ENCODE results near the gene KCND3.

KCND3 gene

GRCh38 chr1:111837393-111837792 lies 152.1 kb downstream of the KCND3 start:
- DNase-seq = no peak

DNA sequence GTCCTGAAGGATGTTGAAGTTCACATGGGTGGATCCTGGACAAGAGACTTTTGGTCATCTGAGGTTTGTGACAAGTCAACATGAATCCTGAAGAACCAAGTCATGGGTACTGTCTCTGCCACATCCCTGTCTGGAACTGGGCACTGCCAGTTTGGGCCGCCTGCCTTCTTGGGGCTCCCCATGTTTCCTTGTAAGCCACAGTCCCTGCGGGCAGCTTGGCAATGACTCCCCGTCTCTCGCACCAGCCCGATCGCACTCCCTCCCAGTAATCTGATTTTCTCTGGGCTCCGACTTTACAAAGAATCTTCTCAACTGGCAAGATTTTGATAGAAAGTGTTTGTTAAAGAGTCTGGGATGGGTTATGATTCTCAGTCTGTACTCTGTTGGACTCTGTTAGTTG lies 153.4 kb downstream of the KCND3 start:
- DNase-seq = no peak

DNA sequence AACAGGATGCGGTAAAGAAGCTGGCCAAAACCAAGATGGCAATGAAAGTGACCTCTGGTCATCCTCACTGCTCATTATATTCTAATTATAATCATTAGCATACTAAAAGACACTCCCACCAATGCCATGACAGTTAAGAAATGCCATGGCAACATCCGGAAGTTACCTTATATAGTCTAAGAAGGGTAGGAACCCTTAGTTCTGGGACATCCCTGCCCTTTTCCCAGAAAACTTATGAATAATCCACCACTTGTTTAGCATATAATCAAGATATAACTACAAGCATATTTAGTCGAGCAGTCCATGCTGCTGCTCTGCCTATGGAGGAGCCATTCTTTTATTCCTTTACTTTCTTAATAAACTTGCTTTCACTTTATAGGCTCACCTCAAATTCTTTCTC lies 154.0 kb downstream of the KCND3 start:
- DNase-seq = no peak

GRCh38 chr1:111834956-111835355 lies 154.5 kb downstream of the KCND3 start:
- no peak for DNase-seq

GRCh38 chr1:111833334-111833733 lies 156.1 kb downstream of the KCND3 start:
- DNase-seq = no peak

DNA sequence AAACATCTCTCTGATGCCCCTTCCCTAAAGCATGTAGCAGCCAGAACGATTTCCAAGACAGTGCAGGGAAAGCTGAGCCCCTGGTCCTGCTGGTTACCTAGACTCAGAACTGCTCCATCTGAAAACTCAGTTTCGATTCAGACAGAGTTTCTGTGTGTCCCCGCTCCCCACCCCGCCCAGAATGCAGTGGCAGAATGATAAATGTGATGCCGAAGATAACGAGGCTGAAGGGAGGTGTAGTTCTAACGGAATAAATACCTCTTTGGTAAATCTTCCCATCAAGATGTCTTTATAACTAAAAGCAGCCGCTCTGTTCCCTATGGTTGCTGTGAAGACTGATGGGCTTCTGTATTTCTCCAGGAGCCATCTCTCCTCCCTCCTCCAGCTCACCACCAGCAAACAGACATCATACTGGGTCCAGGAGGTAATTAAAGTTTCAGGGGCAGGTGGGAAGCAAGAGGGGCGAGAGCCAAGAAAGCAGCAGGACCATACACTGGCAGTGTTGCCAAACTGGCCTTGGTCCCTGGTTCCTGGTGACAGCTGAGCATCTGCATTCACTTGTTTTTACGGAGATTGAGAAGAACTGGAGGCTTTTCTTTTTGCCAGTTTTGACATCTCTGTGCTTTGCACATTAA lies 156.8 kb downstream of the KCND3 start:
- DNase-seq = no peak

DNA sequence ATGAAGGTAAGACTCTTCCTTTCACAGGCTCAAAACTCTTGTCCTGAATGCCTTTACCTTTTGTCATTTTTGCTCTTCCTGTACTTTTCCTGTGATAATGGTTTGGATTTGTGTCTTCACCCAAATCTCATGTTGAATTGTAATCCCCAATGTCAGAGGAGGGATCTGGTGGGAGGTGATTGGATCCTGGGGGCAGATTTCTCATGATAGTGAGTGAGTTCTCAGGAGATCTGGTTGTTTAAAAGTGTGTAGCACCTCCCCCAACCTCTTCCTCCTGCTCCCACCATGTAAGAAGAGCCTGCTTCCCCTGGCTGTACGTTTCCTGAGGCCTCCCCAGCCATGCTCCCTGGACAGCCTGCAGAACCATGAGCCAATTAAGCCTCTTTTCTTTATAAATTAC lies 158.3 kb downstream of the KCND3 start:
- DNase-seq = no peak

DNA sequence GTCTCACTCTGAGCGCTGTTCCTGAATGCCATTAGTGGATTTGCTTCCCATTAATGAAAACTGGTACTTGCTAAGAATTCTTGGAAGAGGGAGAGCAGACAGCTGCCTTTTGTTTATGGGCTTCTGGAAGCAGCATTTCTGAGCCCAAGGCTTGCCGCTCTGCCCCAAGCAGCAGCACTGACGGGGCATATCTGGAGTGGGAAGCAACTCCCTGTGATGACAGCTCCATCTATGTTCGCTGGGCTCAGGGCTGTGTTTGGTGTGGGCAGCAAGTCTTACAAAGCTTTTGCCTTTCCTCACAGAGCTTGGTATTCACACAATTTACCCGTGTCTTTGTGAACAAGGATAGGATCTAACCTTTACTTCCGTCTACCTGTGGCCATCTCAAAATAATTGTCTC lies 161.5 kb downstream of the KCND3 start:
- DNase-seq = no peak

- no peak for DNase-seq
Measured at GRCh38 chr1:111826278-111826677, 163.2 kb downstream of the KCND3 start.

GRCh38 chr1:111825217-111825616 lies 164.3 kb downstream of the KCND3 start:
- peak; percentile 44 for DNase-seq

GRCh38 chr1:111822138-111822537 lies 167.3 kb downstream of the KCND3 start:
- DNase-seq = no peak

DNA sequence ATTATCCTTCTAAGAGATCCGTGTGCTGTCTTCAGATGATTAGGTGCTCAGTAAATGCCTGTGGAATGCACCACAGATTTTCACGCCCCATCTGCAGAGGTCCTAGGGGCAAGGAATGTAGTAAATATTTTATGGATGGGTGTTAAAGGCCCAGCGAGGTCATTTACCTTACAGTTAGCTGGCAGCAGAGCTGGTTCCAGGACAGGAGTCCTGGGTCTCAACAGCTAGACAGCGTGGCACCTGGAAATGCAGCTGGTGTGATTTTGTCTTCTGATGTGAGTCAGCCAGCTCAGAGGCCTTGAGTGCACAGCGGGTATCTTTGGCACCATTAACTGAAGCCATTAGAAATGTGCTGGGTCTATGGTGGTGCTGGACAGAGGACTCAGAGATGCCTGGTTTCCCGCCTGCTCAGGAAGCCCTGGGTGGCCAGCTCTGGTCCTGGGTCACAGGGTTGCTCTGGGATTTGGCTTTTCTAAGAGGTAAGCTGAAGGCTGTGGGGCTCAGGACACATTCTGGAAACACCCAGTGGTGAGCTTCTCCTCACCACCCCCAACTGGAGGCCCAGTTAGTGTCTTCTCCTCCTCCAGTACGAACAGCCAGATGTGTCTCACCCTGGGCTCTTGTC lies 168.2 kb downstream of the KCND3 start:
- no peak for DNase-seq

DNA sequence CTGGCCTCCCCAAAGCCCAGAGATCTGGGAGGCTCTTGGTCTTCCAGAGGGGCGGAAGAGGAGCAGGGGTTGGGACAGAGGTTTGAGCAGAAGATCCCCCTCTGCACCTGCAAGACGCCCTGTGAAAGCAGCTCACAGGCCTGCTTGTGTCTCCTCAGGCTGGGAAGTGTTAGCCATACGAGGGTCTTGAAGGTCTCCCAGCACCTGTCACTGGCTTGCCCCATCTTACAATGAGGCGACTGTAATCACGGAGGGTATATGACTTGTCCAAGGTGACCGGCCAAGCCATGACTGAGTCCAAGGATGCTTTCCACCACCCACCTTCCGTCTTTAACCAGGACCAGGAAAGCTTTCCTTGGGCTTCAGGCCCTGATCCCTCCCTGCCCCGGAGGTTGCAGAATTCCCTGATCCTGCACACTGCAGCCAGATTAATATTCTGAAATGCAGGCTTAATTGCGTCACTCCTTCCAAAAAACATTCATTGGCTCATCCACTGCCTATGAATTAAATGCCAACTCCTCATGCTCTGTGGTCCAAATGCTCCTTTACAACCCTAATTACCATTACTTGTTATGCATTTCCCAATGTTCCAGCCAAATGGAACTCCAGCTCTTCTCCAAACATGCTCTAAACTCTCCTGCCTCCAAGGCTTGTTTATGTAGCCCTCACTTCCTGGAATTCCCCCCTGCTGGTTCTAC lies 169.8 kb downstream of the KCND3 start:
- no peak for DNase-seq

DNA sequence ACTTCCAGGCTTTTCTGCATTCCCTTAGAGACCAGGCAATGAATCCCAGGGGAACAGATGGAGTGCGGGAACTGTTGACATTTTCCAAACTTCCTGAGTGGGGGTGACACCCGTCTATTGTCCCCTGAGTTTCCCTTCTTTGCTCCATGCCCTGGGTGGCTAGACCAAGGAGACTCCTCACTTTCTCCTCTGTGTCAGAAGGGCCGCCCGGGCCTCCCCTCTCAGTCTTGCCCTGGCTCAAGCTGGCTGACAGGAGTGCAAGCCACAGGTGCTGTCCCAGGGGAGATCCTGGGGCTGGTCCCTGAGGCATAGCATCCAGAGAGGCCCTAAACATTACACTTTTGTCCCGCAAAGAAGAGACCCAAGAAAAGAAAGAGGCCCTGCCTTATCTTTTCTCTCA lies 170.9 kb downstream of the KCND3 start:
- DNase-seq = no peak

GRCh38 chr1:111818081-111818480 lies 171.4 kb downstream of the KCND3 start:
- DNase-seq = no peak

- no peak for DNase-seq
Measured at GRCh38 chr1:111814642-111815041, 174.8 kb downstream of the KCND3 start.

GRCh38 chr1:111814305-111814628 lies 175.2 kb downstream of the KCND3 start:
- DNase-seq = no peak

- DNase-seq = no peak
Measured at GRCh38 chr1:111813440-111814304, 175.8 kb downstream of the KCND3 start.

GRCh38 chr1:111812306-111812705 lies 177.2 kb downstream of the KCND3 start:
- no peak for DNase-seq

DNA sequence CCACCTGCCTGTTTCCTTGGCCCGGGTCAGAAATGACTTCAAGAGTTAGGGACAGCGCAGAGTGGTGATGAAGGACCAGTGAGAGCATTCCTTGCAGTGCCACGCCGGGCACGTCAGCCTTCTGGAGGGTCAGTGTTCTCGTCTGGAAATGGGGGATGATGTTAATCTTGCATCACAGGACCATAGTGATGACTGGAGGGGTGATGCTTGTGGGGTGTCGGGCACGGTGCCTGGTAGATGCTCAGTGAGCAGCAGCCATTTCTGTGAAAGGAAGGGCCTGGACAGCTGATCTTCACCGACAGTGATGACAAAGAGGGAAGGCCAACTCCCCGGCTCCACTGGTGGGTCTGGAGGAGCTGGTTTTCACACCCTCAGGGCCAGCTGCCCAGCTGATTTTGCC lies 177.6 kb downstream of the KCND3 start:
- DNase-seq = no peak

- DNase-seq = no peak
Measured at GRCh38 chr1:111805251-111805650, 184.2 kb downstream of the KCND3 start.

DNA sequence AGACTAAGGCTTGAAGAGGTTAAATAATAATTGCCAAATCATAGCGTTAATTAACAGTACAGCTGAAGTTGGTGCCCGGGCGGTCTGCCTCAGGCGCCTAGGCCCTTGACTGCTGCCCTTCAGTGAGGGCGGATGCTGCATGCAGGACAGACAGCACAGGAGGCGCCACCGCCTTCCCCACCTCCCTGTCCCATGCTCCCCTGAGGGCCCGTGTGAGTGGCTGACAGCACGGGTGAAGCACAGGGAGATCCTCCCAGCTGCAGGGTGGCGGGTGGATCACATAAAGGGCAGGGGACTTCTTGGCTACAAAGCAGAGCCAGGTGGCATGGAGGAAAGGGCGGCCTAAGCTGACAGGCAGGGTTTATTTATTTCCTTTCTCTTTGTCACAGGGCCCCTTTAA lies 184.7 kb downstream of the KCND3 start:
- no peak for DNase-seq

GRCh38 chr1:111803951-111804350 lies 185.5 kb downstream of the KCND3 start:
- DNase-seq = no peak

GRCh38 chr1:111802984-111803383 lies 186.5 kb downstream of the KCND3 start:
- DNase-seq = no peak

Data from DMS53 (cell line).